ENCODE data around the gene ARHGEF18. TPM values are rescaled to one million over a fixed set of nuclear protein-coding genes. Genes with fewer than 3 reads are reported as not detected.

ARHGEF18 gene
- total and polyA plus RNA-seq, 2 donors (not counting 3 experiments of a cell fraction or from before 2014, with no cell fraction given): 12.1 to 30.7 TPM

GRCh38 chr19:7377196-7377595, 28.5 kb downstream of the ARHGEF18 start:
- DNase-seq (ENCODE audit: low read depth, low spot score): no peak
- ChIA-PET POLR2A (no interaction called here), CTCF (interaction anchor here (0.5 to 3.0 kb wide), 5 partner anchors 10 to 275 kb away, joined by 3 to 15 read pairs (median 5); no protein-coding TSS in a partner anchor)
- no peak for TF ChIP-seq GATA2 (IDR thresholded peaks at IDR 0.05; ENCODE audit: insufficient read depth, insufficient read length, low read depth, low read length)
- no peak for TF ChIP-seq POLR2AphosphoS5 (IDR thresholded peaks at IDR 0.05; ENCODE audit: insufficient read depth, low read depth, low read length)
- TF ChIP-seq MAX (IDR thresholded peaks at IDR 0.05; ENCODE audit: insufficient read depth, insufficient read length): no peak
- no peak for TF ChIP-seq JUN (IDR thresholded peaks at IDR 0.05; ENCODE audit: borderline replicate concordance, insufficient read depth, insufficient read length, low read depth)
- Histone ChIP-seq H3K27ac (ENCODE audit: insufficient read depth, low read depth, low read length) (no peak overlapping the region), H3K79me2 (ENCODE audit: control insufficient read depth, insufficient read depth, low read length) (no peaks in the 10 kb centered on the region), H3K4me1 (ENCODE audit: control insufficient read depth, extremely low read depth, insufficient read depth, low read length) (no peaks in the 10 kb centered on the region), H3K9me1 (replicated peaks; ENCODE audit: control insufficient read depth, extremely low read depth, insufficient read depth, low read length) (no peaks in the 10 kb centered on the region), H3K9me3 (replicated peaks; ENCODE audit: control insufficient read depth, insufficient read depth, low read length) (no peaks in the 10 kb centered on the region), H3K4me3 (replicated peaks in 1 of 3; ENCODE audit: insufficient read depth in 1 of 3, low read depth in 1 of 3, low read length in 3 of 3) (no peak overlapping the region), H3K27me3 (ENCODE audit: control insufficient read depth in 2 of 2, insufficient read depth in 2 of 2, low read length in 2 of 2) (no peaks in the 10 kb centered on the region), H3K36me3 (ENCODE audit: control insufficient read depth in 2 of 2, extremely low read depth in 1 of 2, insufficient read depth in 2 of 2, low read length in 2 of 2) (no peaks in the 10 kb centered on the region), H4K20me1 (replicated peaks; ENCODE audit: control insufficient read depth, extremely low read depth, insufficient read depth, low read length) (no peaks in the 10 kb centered on the region), H3K9ac (replicated peaks; ENCODE audit: extremely low read depth, insufficient read depth, low read length) (no peak overlapping the region), H3K4me2 (ENCODE audit: insufficient read depth, low read length) (no peak overlapping the region), H2AFZ (ENCODE audit: low read depth, low read length) (no peak overlapping the region)
- intact Hi-C loops (cut with micrococcal nuclease) (no loop called here), dilution Hi-C loops (cut with MboI; ENCODE audit: extremely low pct_ligation_motif_present, low sequenced_read_pairs) (no loop called here)
- FAIRE-seq: no peak
- BruUV-seq (replicated peaks): no TSS peak

- intact Hi-C loops (cut with micrococcal nuclease) (no loop called here), dilution Hi-C loops (cut with MboI; ENCODE audit: extremely low pct_ligation_motif_present, low sequenced_read_pairs) (no loop called here)
- FAIRE-seq (no peak), DNase-seq (ENCODE audit: low read depth, low spot score) (no peak)
- no peak overlapping the region for H3K4me2 ChIP-seq (ENCODE audit: insufficient read depth, low read length)
- TF ChIP-seq CTCF (IDR thresholded peaks at IDR 0.05; ENCODE audit: extremely low read depth in 1 of 2, insufficient read depth in 1 of 2, low read depth in 1 of 2, low read length in 2 of 2) (no peak), POLR2A (IDR thresholded peaks at IDR 0.05; ENCODE audit: low read depth, low read length) (no peak), EZH2 (IDR thresholded peaks at IDR 0.05; ENCODE audit: borderline replicate concordance, low read depth, low read length, severe bottlenecking) (no peak), POLR2AphosphoS5 (IDR thresholded peaks at IDR 0.05; ENCODE audit: insufficient read depth, low read depth, low read length) (no peak), MYC (IDR thresholded peaks at IDR 0.05; ENCODE audit: low read depth, low read length) (no peak), FOS (IDR thresholded peaks at IDR 0.05; ENCODE audit: borderline replicate concordance, insufficient read depth, low read length) (no peak), JUN (IDR thresholded peaks at IDR 0.05; ENCODE audit: borderline replicate concordance, insufficient read depth, insufficient read length, low read depth) (no peak), MAX (IDR thresholded peaks at IDR 0.05; ENCODE audit: insufficient read depth, insufficient read length) (no peak), GATA2 (IDR thresholded peaks at IDR 0.05; ENCODE audit: insufficient read depth, insufficient read length, low read depth, low read length) (no peak)
- no peaks in the 10 kb centered on the region for H3K4me1 ChIP-seq (ENCODE audit: control insufficient read depth, extremely low read depth, insufficient read depth, low read length)
- no peaks in the 10 kb centered on the region for H3K27me3 ChIP-seq (ENCODE audit: control insufficient read depth in 2 of 2, insufficient read depth in 2 of 2, low read length in 2 of 2)
- H3K79me2 ChIP-seq (ENCODE audit: control insufficient read depth, insufficient read depth, low read length): no peaks in the 10 kb centered on the region
- H4K20me1 ChIP-seq (replicated peaks; ENCODE audit: control insufficient read depth, extremely low read depth, insufficient read depth, low read length): no peaks in the 10 kb centered on the region
- no peaks in the 10 kb centered on the region for H3K36me3 ChIP-seq (ENCODE audit: control insufficient read depth in 2 of 2, extremely low read depth in 1 of 2, insufficient read depth in 2 of 2, low read length in 2 of 2)
- POLR2A ChIA-PET: interaction anchor here (0.6 to 1.0 kb wide), 2 partner anchors 26 to 1101 kb away, joined by 3 read pairs; no protein-coding TSS in a partner anchor
- no peak overlapping the region for H3K4me3 ChIP-seq (replicated peaks in 1 of 3; ENCODE audit: insufficient read depth in 1 of 3, low read depth in 1 of 3, low read length in 3 of 3)
- no peak overlapping the region for H2AFZ ChIP-seq (ENCODE audit: low read depth, low read length)
- no TSS peak for BruUV-seq (replicated peaks)
- no peaks in the 10 kb centered on the region for H3K9me3 ChIP-seq (replicated peaks; ENCODE audit: control insufficient read depth, insufficient read depth, low read length)
- H3K27ac ChIP-seq (ENCODE audit: insufficient read depth, low read depth, low read length): no peak overlapping the region
- H3K9me1 ChIP-seq (replicated peaks; ENCODE audit: control insufficient read depth, extremely low read depth, insufficient read depth, low read length): no peaks in the 10 kb centered on the region
- H3K9ac ChIP-seq (replicated peaks; ENCODE audit: extremely low read depth, insufficient read depth, low read length): no peak overlapping the region
- CTCF ChIA-PET: interaction anchor here (1.5 to 2.8 kb wide), 2 partner anchors 9 to 25 kb away, joined by 3 to 32 read pairs; no protein-coding TSS in a partner anchor
Measured at GRCh38 chr19:7381073-7381390, 32.3 kb downstream of the ARHGEF18 start.
